A673 (cell line): Measurements from ENCODE around the gene LMAN1L. TPM values are rescaled to one million over a fixed set of nuclear protein-coding genes. Genes with fewer than 3 reads are reported as not detected.

Source experiments
- Bru-seq: library from RNA; stranded (reverse); fragments of 400-500 nt; gene quantifications from one replicate; lab custom pipeline; 2021; lab: Mats Ljungman, UMichigan
- BruChase-seq, 2 experiments: library from RNA; stranded (reverse); fragments of 400-500 nt; gene quantifications; one replicate each; lab custom pipeline; 2021; lab: Mats Ljungman, UMichigan
- BruUV-seq: library from RNA; stranded (reverse); fragments of 400-500 nt; replicated peaks from 2 replicates; lab custom pipeline; 2021; lab: Mats Ljungman, UMichigan
- CTCF ChIA-PET: fragments of 300-600 bp; sonication (Branson Sonifier 250); formaldehyde crosslinking; loops from one replicate; lab custom pipeline; 2022; ENCODE audit warnings: antibody characterized with exemption; lab: Charles Lee
- POLR2A ChIA-PET: fragments of 300-600 bp; sonication (Branson Sonifier 250); formaldehyde crosslinking; loops from one replicate; lab custom pipeline; 2022; ENCODE audit warnings: antibody characterized with exemption; ENCODE audit not compliant: low non-redundant PET; lab: Charles Lee
- DNase-seq: peaks from one replicate; pipeline ENCODE4 v3.0.0-alpha.2; 2015; ENCODE audit warnings: low spot score
- H3K27ac ChIP-seq: fragments of 200-600 bp; sonication (generic); 2 replicates; pipeline ENCODE4 v1.5.1; 2016; ENCODE audit warnings: mixed run types, low read depth, mild to moderate bottlenecking, mixed read lengths, antibody characterized with exemption, low read length; ENCODE audit not compliant: poor library complexity, severe bottlenecking
- H3K27me3 ChIP-seq: fragments of 200-600 bp; sonication (generic); replicated peaks from 2 replicates; pipeline ENCODE4 v1.6.1; 2017; ENCODE audit warnings: mixed run types, low read depth, mild to moderate bottlenecking, mixed read lengths, antibody characterized with exemption, low read length; ENCODE audit not compliant: insufficient read depth, poor library complexity
- H3K36me3 ChIP-seq: fragments of 200-600 bp; sonication (generic); 2 replicates; pipeline ENCODE4 v1.6.1; 2016; ENCODE audit warnings: mixed run types, mild to moderate bottlenecking, mixed read lengths, antibody characterized with exemption, low read length; ENCODE audit not compliant: insufficient read depth, poor library complexity, severe bottlenecking
- H3K4me1 ChIP-seq: fragments of 200-600 bp; sonication (generic); 2 replicates; pipeline ENCODE4 v1.6.1; 2017; ENCODE audit warnings: mixed run types, mild to moderate bottlenecking, mixed read lengths, antibody characterized with exemption, low read length; ENCODE audit not compliant: insufficient read depth, poor library complexity, severe bottlenecking
- H3K4me3 ChIP-seq: fragments of 200-600 bp; sonication (generic); 2 replicates; pipeline ENCODE4 v1.5.1; 2016; ENCODE audit warnings: low read depth, mixed run types, mild to moderate bottlenecking, mixed read lengths, low read length; ENCODE audit not compliant: poor library complexity, severe bottlenecking
- H3K9me3 ChIP-seq: fragments of 200-600 bp; sonication (generic); 2 replicates; pipeline ENCODE4 v1.6.1; 2016; ENCODE audit warnings: mixed run types, low read depth, mild to moderate bottlenecking, mixed read lengths, antibody characterized with exemption, low read length; ENCODE audit not compliant: poor library complexity, severe bottlenecking
- CTCF ChIP-seq: fragments of 300-800, 200-600 bp; sonication (generic); conservative IDR thresholded peaks from 2 replicates; pipeline ENCODE4 v1.5.1; 2017; ENCODE audit warnings: low read depth, mild to moderate bottlenecking, antibody characterized with exemption, low read length, moderate library complexity, mixed read lengths
- EZH2 ChIP-seq: fragments of 200-600 bp; sonication (generic); IDR thresholded peaks from 2 replicates; pipeline ENCODE4 v1.6.1; 2017; ENCODE audit warnings: borderline replicate concordance, low read depth, mild to moderate bottlenecking, mixed read lengths, antibody characterized with exemption, low read length; ENCODE audit not compliant: poor library complexity, severe bottlenecking
- intact Hi-C: fragments of 100-400 bp; cut with micrococcal nuclease; formaldehyde crosslinking; loops from one replicate; pipeline ENCODE4 v1.10.0; 2022; ENCODE audit not compliant: unreplicated experiment
- long read RNA-seq: library from polyadenylated mRNA; stranded (forward); transcript quantifications from one replicate; pipeline ENCODE4 v2.0.0, GENCODE V29; 2022
- total RNA-seq: library from RNA; stranded (reverse); gene quantifications from 2 replicates; pipeline ENCODE4 v1.2.3, GENCODE V29; 2021

LMAN1L gene
- total RNA-seq, result 0.80 TPM in 1 of 2 replicates, not detected in the other
- percentile 17 among the genes with signal in this experiment for Bru-seq, nascent RNA
- BruChase-seq, experiment 1, labeled RNA remaining after a 2-hour chase, result percentile 10 among the genes with signal in this experiment
- percentile 33 among the genes with signal in this experiment for BruChase-seq, experiment 2, labeled RNA remaining after a 6-hour chase
- long read RNA-seq, result 0 reads

- H3K27me3 ChIP-seq, result no peaks in the 10 kb centered on the region
- BruUV-seq, result no TSS peak
- DNase-seq, result no peak
- no peaks in the 10 kb centered on the region for H3K36me3 ChIP-seq
- intact Hi-C loops, result no loop called here
- TF ChIP-seq EZH2, result no peak
- no peak for TF ChIP-seq CTCF
- H3K9me3 ChIP-seq, result no peaks in the 10 kb centered on the region
- CTCF ChIA-PET, result no interaction called here
- H3K4me3 ChIP-seq, result no peak within 1 kb of the TSS
- POLR2A ChIA-PET, result no interaction called here
- H3K27ac ChIP-seq, result no peak within 1 kb of the TSS
- H3K4me1 ChIP-seq, result no peaks in the 10 kb centered on the region
These were observed at the start of gene LMAN1L for GRCh38 chr15:74812533-74812932. LMAN1L (plus strand) TSS chr15:74812835; CDS start chr15:74812855, 20 bp downstream.

- Histone ChIP-seq H3K4me1 (no peaks in the 10 kb centered on the region), H3K27ac (no peak overlapping the region), H3K4me3 (no peak overlapping the region), H3K9me3 (no peaks in the 10 kb centered on the region), H3K27me3 (no peaks in the 10 kb centered on the region), H3K36me3 (no peaks in the 10 kb centered on the region)
- intact Hi-C loops, result no loop called here
- TF ChIP-seq CTCF, result no peak
- TF ChIP-seq EZH2, result no peak
- ChIA-PET CTCF (no interaction called here), POLR2A (no interaction called here)
- no peak for DNase-seq
- no TSS peak for BruUV-seq
These were observed 49.2 kb upstream of the LMAN1L start for GRCh38 chr15:74763416-74763815.

GRCh38 chr15:74767167-74768098 lies 45.2 kb upstream of the LMAN1L start:
- POLR2A ChIA-PET, result interaction anchor here (0.6 kb wide), 1 partner anchor 133 kb away, joined by 5 read pairs; no protein-coding TSS in a partner anchor
- Histone ChIP-seq H3K36me3 (no peaks in the 10 kb centered on the region), H3K27me3 (no peaks in the 10 kb centered on the region), H3K4me3 (no peak overlapping the region), H3K9me3 (no peaks in the 10 kb centered on the region), H3K27ac (no peak overlapping the region), H3K4me1 (peaks cover 3% of the 10 kb centered on the region)
- no peak for TF ChIP-seq CTCF
- TF ChIP-seq EZH2, result no peak
- BruUV-seq, result no TSS peak
- intact Hi-C loops, result loop anchor here (1.0 kb wide), 1 partner anchor 132 kb away; no protein-coding TSS in a partner anchor
- DNase-seq, result no peak
- CTCF ChIA-PET, result interaction anchor here (0.7 to 5.0 kb wide), 6 partner anchors 8 to 146 kb away, joined by 4 to 119 read pairs (median 8); no protein-coding TSS in a partner anchor
